ENCODE measurements around the gene VPS37D. TPM values are rescaled to one million over a fixed set of nuclear protein-coding genes. Genes with fewer than 3 reads are reported as not detected.

The VPS37D gene
- total RNA-seq, 2 experiments from 2014 or later = 0.45 to 0.86 TPM

DNA sequence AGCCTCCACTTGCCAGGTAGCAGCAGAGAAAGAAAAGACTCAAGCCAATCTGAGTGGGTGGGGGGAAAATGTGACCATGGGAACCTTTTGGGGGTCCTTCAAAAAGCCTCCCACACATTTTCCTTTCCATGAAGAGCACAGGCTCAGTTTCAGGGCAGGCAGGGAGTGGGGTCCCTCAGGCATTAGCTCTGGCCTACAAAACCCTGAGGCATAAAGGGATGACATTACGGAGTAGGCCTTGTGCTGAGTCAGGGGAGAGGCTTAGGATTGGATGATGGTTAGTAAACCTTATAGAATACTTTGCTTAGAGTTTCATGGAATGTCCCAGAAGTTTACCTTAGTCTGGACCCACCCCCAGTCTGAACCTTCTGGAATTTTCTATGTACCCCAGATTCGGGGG lies 12.1 kb downstream of the VPS37D start:
- no peaks in the 10 kb centered on the region for H3K27me3 Mint-ChIP-seq
- H3K4me3 Mint-ChIP-seq = no peak overlapping the region
- POLR2A ChIA-PET = no interaction called here

DNA sequence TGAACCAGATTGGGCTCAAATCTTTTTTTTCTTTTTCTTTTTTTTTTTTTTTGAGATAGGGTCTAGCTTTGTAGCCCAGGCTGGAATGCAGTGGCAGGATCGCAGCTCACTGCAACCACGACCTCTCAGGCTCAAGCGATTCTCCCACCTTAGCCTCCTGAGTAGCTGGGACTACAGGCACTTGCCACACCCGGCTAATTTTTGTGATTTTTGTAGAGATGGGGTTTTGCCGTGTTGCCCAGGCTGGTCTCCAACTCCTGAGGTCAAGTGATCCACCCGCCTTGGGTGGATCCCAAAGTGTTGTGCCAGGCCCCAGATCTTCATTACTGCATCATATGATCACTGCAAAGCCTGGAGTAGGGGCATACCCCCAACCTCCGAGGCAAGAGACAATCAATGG lies 12.9 kb downstream of the VPS37D start:
- no peaks in the 10 kb centered on the region for H3K9me3 Mint-ChIP-seq
- DNase-seq (no peak), ATAC-seq (ENCODE audit: low read depth) (no peak)
- H3K4me1 Mint-ChIP-seq = peaks cover 22% of the 10 kb centered on the region
- no peak overlapping the region for H3K4me3 Mint-ChIP-seq
- POLR2A ChIA-PET = no interaction called here
- H3K36me3 Mint-ChIP-seq = peaks cover 19% of the 10 kb centered on the region
- H3K27me3 Mint-ChIP-seq = no peaks in the 10 kb centered on the region
- no peak overlapping the region for H3K27ac Mint-ChIP-seq

More for the DNA sequence above, 12.1 kb downstream of the VPS37D start:
- Mint-ChIP-seq H3K27ac (no peak overlapping the region), H3K4me1 (peaks cover 22% of the 10 kb centered on the region), H3K9me3 (no peaks in the 10 kb centered on the region), H3K36me3 (peaks cover 19% of the 10 kb centered on the region)
- DNase-seq = no peak
- no peak for ATAC-seq (ENCODE audit: low read depth)

DNA sequence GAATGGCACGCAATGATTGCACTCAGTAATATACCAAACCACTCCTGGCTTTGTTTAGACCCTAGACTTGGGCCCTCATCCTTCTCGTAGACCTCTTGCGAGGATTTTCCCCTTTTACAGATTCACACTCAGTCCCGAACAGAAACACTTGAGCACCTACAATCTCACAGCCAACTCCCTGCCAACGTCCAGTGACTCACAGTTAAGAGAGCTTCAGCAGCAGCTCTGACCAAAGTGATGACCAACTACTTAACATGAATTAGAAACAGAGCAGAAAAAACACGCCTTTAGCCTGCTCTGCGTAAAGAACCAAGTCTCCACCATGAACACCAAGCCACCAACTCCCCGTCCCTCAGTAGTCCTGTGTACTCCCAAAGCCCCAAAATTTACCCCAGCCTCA lies 13.4 kb downstream of the VPS37D start:
- no peak for ATAC-seq (ENCODE audit: low read depth)
- peaks cover 19% of the 10 kb centered on the region for H3K36me3 Mint-ChIP-seq
- peak overlapping the region; percentile 6 for H3K27ac Mint-ChIP-seq
- H3K4me3 Mint-ChIP-seq = peak overlapping the region; percentile 36
- peaks cover 22% of the 10 kb centered on the region for H3K4me1 Mint-ChIP-seq
- no peaks in the 10 kb centered on the region for H3K27me3 Mint-ChIP-seq
- DNase-seq = no peak
- no peaks in the 10 kb centered on the region for H3K9me3 Mint-ChIP-seq
- POLR2A ChIA-PET = no interaction called here

DNA sequence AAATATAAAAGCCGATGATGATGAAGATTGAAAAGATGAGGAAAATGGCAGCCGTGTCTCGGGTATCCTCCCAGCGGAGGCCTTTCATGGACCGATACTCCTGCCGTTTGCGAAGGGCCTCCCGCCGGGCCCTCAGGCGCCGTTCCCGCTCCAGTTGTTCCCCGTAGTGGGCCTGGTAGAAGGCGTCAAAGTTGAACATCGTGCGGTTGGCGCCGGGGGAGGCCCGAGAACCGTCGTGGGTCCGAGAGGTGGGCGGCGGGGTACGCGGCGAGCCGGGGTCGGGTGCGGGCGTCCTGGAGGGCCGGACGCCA lies 15.1 kb downstream of the VPS37D start:
- H3K4me3 Mint-ChIP-seq = peak overlapping the region; percentile 99
- no peaks in the 10 kb centered on the region for H3K27me3 Mint-ChIP-seq
- POLR2A ChIA-PET = no interaction called here
- no peaks in the 10 kb centered on the region for H3K9me3 Mint-ChIP-seq
- ATAC-seq (ENCODE audit: low read depth) (no peak), DNase-seq (no peak)
- H3K4me1 Mint-ChIP-seq = peaks cover 24% of the 10 kb centered on the region
- peaks cover 26% of the 10 kb centered on the region for H3K36me3 Mint-ChIP-seq
- peak overlapping the region; percentile 99 for H3K27ac Mint-ChIP-seq

DNA sequence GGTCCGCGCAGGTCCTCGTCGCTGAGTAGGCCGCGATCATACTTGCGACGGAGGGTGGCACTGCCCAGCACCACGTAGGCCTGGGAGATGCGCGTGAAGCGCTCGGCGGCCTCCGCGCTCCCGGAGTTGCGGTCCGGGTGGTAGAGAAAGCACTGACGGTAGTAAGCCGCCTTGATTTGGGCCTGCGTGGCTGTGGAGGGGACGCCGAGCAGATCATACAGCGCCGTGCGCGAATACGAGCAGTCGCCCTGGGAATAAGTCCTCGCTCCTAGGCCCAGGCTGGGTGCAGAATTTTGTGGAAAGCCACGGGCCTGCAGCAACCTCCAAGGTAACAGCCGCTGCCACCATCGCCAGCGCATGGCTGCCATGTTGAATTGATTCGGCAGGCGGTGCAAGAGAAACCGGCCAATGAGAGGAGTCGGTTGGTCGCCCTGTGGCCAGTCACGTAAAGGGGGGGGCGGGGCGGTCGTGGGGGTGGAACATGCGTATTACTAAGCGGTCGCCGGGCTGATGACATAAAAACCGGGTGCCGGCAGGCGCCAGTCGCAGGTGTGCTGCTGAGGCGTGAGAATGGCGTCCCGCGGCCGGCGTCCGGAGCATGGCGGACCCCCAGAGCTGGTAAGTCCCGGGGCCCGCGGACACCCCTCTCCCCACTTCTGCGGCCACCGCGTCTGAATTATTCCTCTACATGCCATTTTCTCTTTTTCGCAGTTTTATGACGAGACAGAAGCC lies 15.6 kb downstream of the VPS37D start, which contains the start of the genes BUD23 and DNAJC30:
Gene BUD23, plus strand, starts transcription at position 542 of the 732 bp plus-strand sequence. Its CDS starts 29 bp downstream, at position 571.
Gene DNAJC30, minus strand, starts transcription at position 398 of the 732 bp plus-strand sequence. Its CDS starts 30 bp downstream, at position 368.
- H3K9me3 Mint-ChIP-seq = no peaks in the 10 kb centered on the region
- peaks cover 22% of the 10 kb centered on the region for H3K36me3 Mint-ChIP-seq
- H3K27ac Mint-ChIP-seq = peak within 1 kb of the TSS; percentile 99
- no peaks in the 10 kb centered on the region for H3K27me3 Mint-ChIP-seq
- ATAC-seq (ENCODE audit: low read depth) = peak; percentile 94
- POLR2A ChIA-PET = interaction anchor here (1.6 kb wide), 1 partner anchor 35 kb away, joined by 7 read pairs; no protein-coding TSS in a partner anchor
- H3K4me1 Mint-ChIP-seq = peaks cover 24% of the 10 kb centered on the region
- peak; percentile 89 for DNase-seq
- H3K4me3 Mint-ChIP-seq = peak within 1 kb of the TSS; percentile 99

DNA sequence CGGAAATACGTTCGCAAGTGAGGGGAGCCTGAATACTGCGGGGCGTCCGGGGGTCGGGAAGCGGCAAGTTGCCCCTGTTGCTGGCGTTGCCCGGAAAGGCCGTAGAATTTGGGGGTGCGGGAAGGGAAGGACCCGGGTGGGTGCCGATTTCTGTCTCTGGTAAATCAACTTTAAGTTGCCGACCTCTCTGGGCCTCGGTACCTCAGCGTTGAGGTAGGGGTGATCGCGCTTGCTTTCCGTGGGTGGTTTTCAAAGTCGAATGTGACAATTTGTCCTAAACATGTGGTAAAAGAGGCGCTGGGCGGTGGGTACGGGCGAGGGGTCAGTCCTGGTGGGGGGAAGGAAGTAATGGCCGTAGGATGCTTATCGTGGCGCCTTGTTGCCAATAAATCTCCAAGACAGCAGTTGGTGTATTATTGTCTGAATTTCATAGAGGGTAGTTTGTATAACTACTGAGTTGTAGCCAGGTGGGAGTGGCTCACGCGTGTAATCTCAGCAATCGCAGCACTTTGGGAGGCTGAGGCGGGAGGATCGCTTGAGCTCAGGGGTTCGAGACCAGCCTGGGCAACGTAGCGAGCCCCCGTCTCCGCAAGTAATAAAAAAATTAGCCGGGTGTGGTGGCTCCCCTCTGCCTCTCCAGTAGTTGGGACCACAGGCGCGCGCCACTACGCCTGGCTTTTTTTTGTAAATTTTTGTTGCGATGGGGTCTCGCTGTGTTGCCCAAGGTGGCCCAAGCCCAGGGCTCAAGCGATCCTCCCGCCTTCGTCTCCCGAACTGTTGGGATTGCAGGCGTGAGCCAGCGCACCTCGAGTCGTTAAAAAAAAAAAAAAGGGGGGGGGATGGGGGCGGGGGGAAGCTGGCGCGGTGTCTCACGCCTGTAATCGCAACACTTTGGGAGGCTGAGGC lies 16.4 kb downstream of the VPS37D start:
- Mint-ChIP-seq H3K9me3 (no peaks in the 10 kb centered on the region), H3K4me3 (peak overlapping the region; percentile 99), H3K27me3 (no peaks in the 10 kb centered on the region), H3K27ac (peak overlapping the region; percentile 99), H3K36me3 (peaks cover 21% of the 10 kb centered on the region), H3K4me1 (peaks cover 30% of the 10 kb centered on the region)
- no peak for DNase-seq
- ATAC-seq (ENCODE audit: low read depth) = peak; percentile 21
- POLR2A ChIA-PET = interaction anchor here (1.6 kb wide), 1 partner anchor 34 kb away, joined by 7 read pairs; no protein-coding TSS in a partner anchor

DNA sequence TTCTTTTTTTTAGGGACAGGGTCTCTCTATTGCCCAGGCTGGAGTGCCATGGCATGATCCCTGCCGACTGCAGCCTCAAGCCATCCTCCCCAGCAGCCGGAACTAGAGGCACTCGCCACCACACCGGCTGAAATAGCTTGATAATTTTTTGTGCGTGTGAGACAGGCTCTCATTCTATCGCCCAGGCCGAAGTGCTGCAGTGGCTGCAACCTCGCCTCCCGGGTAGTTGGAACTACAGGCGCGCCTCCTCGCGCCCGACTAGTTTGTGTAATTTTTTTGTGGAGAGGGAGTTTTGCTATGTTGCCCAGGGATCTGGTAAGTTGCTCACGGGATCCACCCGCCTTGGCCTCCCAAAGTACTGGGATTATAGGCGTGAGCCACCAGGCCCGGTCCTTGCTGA lies 17.7 kb downstream of the VPS37D start:
- H3K9me3 Mint-ChIP-seq = no peaks in the 10 kb centered on the region
- no peak overlapping the region for H3K27ac Mint-ChIP-seq
- POLR2A ChIA-PET = no interaction called here
- H3K4me3 Mint-ChIP-seq = no peak overlapping the region
- peaks cover 33% of the 10 kb centered on the region for H3K4me1 Mint-ChIP-seq
- peaks cover 29% of the 10 kb centered on the region for H3K36me3 Mint-ChIP-seq
- DNase-seq = no peak
- H3K27me3 Mint-ChIP-seq = no peaks in the 10 kb centered on the region
- ATAC-seq (ENCODE audit: low read depth) = no peak

DNA sequence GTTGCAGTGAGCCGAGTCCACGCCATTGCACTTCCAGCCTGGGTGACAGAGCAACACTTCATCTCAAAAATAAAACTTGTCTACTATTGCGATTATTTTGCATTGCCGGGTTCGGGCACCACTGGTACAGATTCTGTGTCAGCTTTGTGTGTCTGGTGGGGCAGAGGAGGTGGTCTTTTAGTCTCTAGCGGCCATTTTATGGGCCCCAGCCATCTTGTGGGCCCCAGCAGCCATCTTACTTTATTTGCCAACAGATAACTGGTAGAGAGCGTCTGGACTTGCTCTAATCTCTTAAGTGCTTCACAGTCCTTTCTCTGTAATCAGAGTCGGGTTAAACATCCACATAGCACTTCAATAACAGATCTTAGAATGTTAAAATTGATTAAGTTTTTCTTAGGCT lies 20.7 kb downstream of the VPS37D start:
- Mint-ChIP-seq H3K4me3 (peak overlapping the region; percentile 46), H3K27me3 (no peaks in the 10 kb centered on the region), H3K9me3 (no peaks in the 10 kb centered on the region), H3K4me1 (peaks cover 21% of the 10 kb centered on the region), H3K27ac (peak overlapping the region; percentile 81), H3K36me3 (peaks cover 39% of the 10 kb centered on the region)
- POLR2A ChIA-PET = no interaction called here
- no peak for ATAC-seq (ENCODE audit: low read depth)
- no peak for DNase-seq

DNA sequence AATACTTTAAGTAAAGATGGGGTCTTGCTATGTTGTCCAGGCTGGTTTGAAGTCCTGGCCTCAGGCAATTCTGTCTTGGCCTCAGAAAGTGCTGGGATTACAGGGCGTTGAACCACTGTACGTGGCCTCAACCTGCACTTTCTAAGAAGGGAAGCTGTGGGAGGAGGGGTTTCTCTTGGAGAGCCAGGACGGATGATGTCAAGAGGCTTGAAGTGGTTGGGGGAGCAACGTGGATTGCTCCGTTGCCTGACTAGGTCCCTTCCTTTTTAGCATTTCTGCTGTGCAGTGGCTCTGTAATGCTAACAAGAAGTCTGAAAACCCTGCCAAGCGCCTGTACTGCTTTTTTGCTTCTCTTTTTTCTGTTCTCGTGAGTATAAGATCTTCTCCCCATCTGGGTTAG lies 23.0 kb downstream of the VPS37D start:
- ATAC-seq (ENCODE audit: low read depth) (no peak), DNase-seq (no peak)
- no peaks in the 10 kb centered on the region for H3K27me3 Mint-ChIP-seq
- peaks cover 20% of the 10 kb centered on the region for H3K4me1 Mint-ChIP-seq
- no peak overlapping the region for H3K4me3 Mint-ChIP-seq
- POLR2A ChIA-PET = no interaction called here
- H3K27ac Mint-ChIP-seq = no peak overlapping the region
- H3K9me3 Mint-ChIP-seq = no peaks in the 10 kb centered on the region
- peaks cover 45% of the 10 kb centered on the region for H3K36me3 Mint-ChIP-seq

DNA sequence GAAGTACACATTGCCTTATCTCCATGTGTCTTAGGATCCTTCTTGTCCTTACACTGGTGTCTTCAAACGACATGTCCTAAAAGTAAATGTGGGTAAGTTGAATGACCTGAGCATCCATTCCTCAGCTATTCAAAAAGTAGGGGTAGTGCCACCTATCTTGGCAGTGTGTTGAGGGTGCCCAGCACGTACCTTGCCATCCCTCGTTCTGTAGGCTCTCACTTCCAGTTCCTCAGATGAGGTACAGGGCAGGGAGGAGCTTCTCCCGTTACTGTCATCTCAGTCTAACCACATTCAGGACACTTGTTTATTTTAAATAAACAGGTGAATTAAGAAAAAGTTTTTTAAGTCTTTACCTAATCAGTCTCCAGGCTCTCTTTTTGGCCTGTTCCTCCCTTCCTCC lies 28.7 kb downstream of the VPS37D start:
- no peak for ATAC-seq (ENCODE audit: low read depth)
- DNase-seq = no peak
- Mint-ChIP-seq H3K4me3 (no peak overlapping the region), H3K27me3 (no peaks in the 10 kb centered on the region), H3K36me3 (peaks cover 23% of the 10 kb centered on the region), H3K4me1 (peaks cover 3% of the 10 kb centered on the region), H3K27ac (no peak overlapping the region), H3K9me3 (no peaks in the 10 kb centered on the region)
- POLR2A ChIA-PET = no interaction called here

DNA sequence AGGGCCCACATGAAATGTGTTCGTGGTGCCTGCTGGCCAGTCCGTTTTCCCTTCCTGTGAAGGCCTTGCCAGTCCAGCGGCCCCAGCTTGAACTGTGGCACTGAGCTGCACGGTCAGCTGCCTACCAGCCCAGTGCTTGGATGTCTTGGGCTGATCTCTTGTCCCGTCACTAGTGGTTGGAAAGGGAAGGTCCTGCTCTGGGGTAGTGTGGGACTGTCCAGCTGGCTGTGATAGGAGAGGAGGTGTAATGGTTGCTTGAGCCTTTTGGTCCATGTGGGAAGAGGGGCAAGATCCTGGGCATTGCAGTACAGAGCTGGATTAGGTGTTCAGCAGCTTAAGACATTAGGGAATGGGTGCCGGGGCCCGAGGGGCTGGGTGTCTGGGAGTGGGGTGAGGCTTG lies 30.8 kb downstream of the VPS37D start:
- ATAC-seq (ENCODE audit: low read depth) (no peak), DNase-seq (no peak)
- H3K27me3 Mint-ChIP-seq = no peaks in the 10 kb centered on the region
- H3K4me1 Mint-ChIP-seq = peaks cover 5% of the 10 kb centered on the region
- no peak overlapping the region for H3K27ac Mint-ChIP-seq
- POLR2A ChIA-PET = interaction anchor here (0.6 to 0.8 kb wide), 2 partner anchors 12 to 179 kb away, joined by 4 read pairs; no protein-coding TSS in a partner anchor
- no peaks in the 10 kb centered on the region for H3K9me3 Mint-ChIP-seq
- peaks cover 19% of the 10 kb centered on the region for H3K36me3 Mint-ChIP-seq
- no peak overlapping the region for H3K4me3 Mint-ChIP-seq

DNA sequence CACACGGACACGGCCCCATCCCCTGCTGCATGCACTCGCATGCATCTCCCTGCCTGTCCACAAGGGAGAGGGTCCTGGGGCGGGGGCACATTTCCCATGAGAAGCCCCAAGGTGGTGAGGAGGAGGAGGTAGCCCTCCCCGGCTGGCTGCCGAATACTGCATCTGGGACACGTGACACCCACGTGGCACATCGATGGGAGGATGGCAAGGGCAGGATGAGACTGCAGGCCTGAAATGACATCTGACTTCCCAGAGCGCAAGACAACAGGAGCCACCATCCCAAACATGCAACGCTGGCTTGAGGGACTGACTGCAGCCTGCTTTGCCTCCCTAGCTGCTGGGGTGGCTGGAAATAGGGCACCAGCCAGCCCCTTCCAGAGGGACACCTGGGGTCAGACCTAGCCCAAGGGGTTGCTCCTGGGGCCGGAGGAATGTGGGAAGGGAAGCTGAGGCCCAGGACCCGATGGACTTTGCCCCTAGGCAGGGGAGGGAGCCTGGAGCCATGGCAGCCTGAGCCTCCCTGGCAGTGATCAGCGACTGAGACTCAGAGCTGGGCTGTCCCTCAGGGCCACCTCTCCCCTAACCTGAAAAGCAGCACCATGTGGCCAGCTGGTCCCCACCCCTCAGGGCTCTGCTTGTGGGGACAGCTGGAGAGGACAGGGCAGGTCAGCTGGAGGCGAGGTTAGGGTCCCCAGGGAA lies 31.9 kb downstream of the VPS37D start:
- POLR2A ChIA-PET = no interaction called here
- Mint-ChIP-seq H3K36me3 (peaks cover 15% of the 10 kb centered on the region), H3K4me1 (peaks cover 3% of the 10 kb centered on the region), H3K4me3 (no peak overlapping the region), H3K27me3 (no peaks in the 10 kb centered on the region), H3K9me3 (no peaks in the 10 kb centered on the region), H3K27ac (no peak overlapping the region)
- DNase-seq (no peak), ATAC-seq (ENCODE audit: low read depth) (no peak)

DNA sequence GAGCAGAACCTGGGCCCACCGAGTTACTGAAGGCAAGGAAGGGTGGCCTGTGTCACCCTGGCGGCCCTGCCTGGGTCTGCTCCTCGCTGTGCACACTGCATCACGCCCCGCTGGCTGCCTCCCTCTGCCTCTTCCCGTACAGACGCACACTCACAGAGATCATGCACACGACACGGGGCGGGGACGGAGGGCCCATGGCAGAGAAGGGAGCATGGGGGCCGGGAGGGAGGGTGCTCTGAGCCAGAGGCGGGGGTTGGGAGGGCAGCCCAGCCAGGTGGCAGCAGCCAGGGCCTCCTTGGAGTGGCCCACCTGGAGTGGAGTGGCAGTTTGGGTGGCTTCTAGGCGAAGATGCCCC lies 32.4 kb downstream of the VPS37D start:
- Mint-ChIP-seq H3K4me3 (no peak overlapping the region), H3K27ac (peak overlapping the region; percentile 25), H3K27me3 (no peaks in the 10 kb centered on the region), H3K4me1 (peaks cover 2% of the 10 kb centered on the region), H3K9me3 (no peaks in the 10 kb centered on the region), H3K36me3 (peaks cover 13% of the 10 kb centered on the region)
- POLR2A ChIA-PET = no interaction called here
- ATAC-seq (ENCODE audit: low read depth) (no peak), DNase-seq (no peak)
